Neural progenitor cell (in vitro differentiated cells): ENCODE data around the gene DNAAF2. TPM values are rescaled to one million over a fixed set of nuclear protein-coding genes. Genes with fewer than 3 reads are reported as not detected.

Source experiments
- DNase-seq: peaks from one replicate; pipeline ENCODE4 v3.0.0-alpha.2; 2016; ENCODE audit warnings: low spot score
- H2AFZ ChIP-seq: fragments of 200-600 bp; sonication (generic); replicated peaks from 2 replicates; pipeline ENCODE4 v1.6.1; 2016; ENCODE audit warnings: antibody characterized with exemption
- H3F3A ChIP-seq: fragments of 200-600 bp; sonication (generic); 2 replicates; pipeline ENCODE4 v1.6.1; 2016; ENCODE audit warnings: antibody characterized with exemption, low read depth
- H3K27ac ChIP-seq: fragments of 200-600 bp; sonication (generic); 2 replicates; pipeline ENCODE4 v1.5.1; 2016; ENCODE audit warnings: mild to moderate bottlenecking
- H3K27me3 ChIP-seq: fragments of 200-600 bp; sonication (generic); 2 replicates; pipeline ENCODE4 v1.6.1; 2016; ENCODE audit warnings: mild to moderate bottlenecking, moderate library complexity
- H3K36me3 ChIP-seq: fragments of 200-600 bp; sonication (generic); 2 replicates; pipeline ENCODE4 v1.5.1; 2016
- H3K4me1 ChIP-seq: fragments of 200-600 bp; sonication (generic); 2 replicates; pipeline ENCODE4 v1.6.1; 2016; ENCODE audit warnings: mixed run types
- H3K4me2 ChIP-seq: fragments of 200-600 bp; sonication (generic); 2 replicates; pipeline ENCODE4 v1.6.1; 2016
- H3K4me3 ChIP-seq: fragments of 200-600 bp; sonication (generic); 2 replicates; pipeline ENCODE4 v1.5.1; 2016
- H3K79me2 ChIP-seq: fragments of 200-600 bp; sonication (generic); 2 replicates; pipeline ENCODE4 v1.6.1; 2016; ENCODE audit warnings: low read depth
- H3K9ac ChIP-seq: fragments of 200-600 bp; sonication (generic); 2 replicates; pipeline ENCODE4 v1.6.1; 2016
- H3K9me3 ChIP-seq: fragments of 200-600 bp; sonication (generic); 2 replicates; pipeline ENCODE4 v1.5.1; 2016; ENCODE audit warnings: low read depth
- H4K20me1 ChIP-seq: fragments of 200-600 bp; sonication (generic); 2 replicates; pipeline ENCODE4 v1.6.1; 2016; ENCODE audit warnings: low read depth
- H3K27ac Mint-ChIP-seq: 3 replicates; pipeline ENCODE4 v1.8.0; 2021; ENCODE audit warnings: mixed read lengths
- H3K27me3 Mint-ChIP-seq: 2 replicates; pipeline ENCODE4 v1.8.0; 2022; ENCODE audit warnings: low read depth, mild to moderate bottlenecking, inconsistent platforms, moderate library complexity, mixed read lengths; ENCODE audit not compliant: insufficient read depth
- H3K36me3 Mint-ChIP-seq: 3 replicates; pipeline ENCODE4 v1.8.0; 2021; ENCODE audit warnings: mixed read lengths
- H3K4me1 Mint-ChIP-seq: 3 replicates; pipeline ENCODE4 v1.8.0; 2021; ENCODE audit warnings: mixed read lengths
- H3K4me3 Mint-ChIP-seq: 3 replicates; pipeline ENCODE4 v1.8.0; 2021; ENCODE audit warnings: mild to moderate bottlenecking, moderate library complexity, mixed read lengths
- H3K9me3 Mint-ChIP-seq: 3 replicates; pipeline ENCODE4 v1.8.0; 2020; ENCODE audit warnings: mixed read lengths
- EZH2 ChIP-seq: fragments of 200-600 bp; sonication (generic); IDR thresholded peaks from 2 replicates; pipeline ENCODE4 v1.6.1; 2017; ENCODE audit warnings: antibody characterized with exemption, mild to moderate bottlenecking, moderate library complexity
- EZH2phosphoT487 ChIP-seq: fragments of 200-600 bp; sonication (generic); IDR thresholded peaks from 2 replicates; pipeline ENCODE4 v1.6.1; 2017; ENCODE audit warnings: antibody characterized with exemption
- total RNA-seq: library from RNA; depleted of rRNA; stranded (reverse); fragments of >200 nt; gene quantifications from 2 replicates; pipeline ENCODE4 v1.2.3, GENCODE V29; 2015; ENCODE audit warnings: low replicate concordance
- TF ChIP-seq, protein P1 (sequence below): fragments of 200-600 bp; sonication (generic); IDR thresholded peaks from 2 replicates; pipeline ENCODE4 v1.5.1; 2017; ENCODE audit warnings: antibody characterized with exemption, mild to moderate bottlenecking

The DNAAF2 gene
- total RNA-seq, 1 donor from 2014 or later = 35.1 TPM

DNA sequence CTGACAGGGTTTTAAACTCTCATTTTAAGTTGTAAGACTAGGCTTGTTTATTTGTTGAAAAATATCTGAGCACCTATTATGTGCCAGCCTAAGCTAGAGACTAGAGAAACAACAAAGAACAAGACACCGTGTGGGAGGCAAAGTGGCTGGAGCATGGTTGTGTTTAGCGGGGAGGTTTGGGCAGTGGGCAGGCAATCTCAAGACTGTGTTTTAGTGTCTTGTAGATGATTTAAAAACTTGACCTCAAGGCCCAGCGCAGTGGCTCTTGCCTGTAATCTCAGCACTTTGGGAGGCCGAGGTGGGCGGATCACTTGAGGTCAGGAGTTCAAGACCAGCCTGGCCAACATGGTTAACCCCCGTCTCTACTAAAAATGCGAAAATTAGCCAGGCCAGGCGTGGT is 22.4 kb downstream of the DNAAF2 start:
- H3K27ac Mint-ChIP-seq = no peak overlapping the region
- Histone ChIP-seq H3K27ac (no peak overlapping the region), H3K4me3 (no peak overlapping the region), H3K4me2 (no peak overlapping the region), H3K79me2 (peaks cover 21% of the 10 kb centered on the region), H3F3A (peaks cover 22% of the 10 kb centered on the region), H3K36me3 (no peaks in the 10 kb centered on the region), H2AFZ (no peak overlapping the region), H3K9me3 (no peaks in the 10 kb centered on the region), H3K9ac (no peak overlapping the region), H3K4me1 (no peaks in the 10 kb centered on the region), H4K20me1 (no peaks in the 10 kb centered on the region), H3K27me3 (no peaks in the 10 kb centered on the region)
- no peak overlapping the region for H3K4me3 Mint-ChIP-seq
- H3K36me3 Mint-ChIP-seq = peaks cover 17% of the 10 kb centered on the region
- H3K9me3 Mint-ChIP-seq = no peaks in the 10 kb centered on the region
- no peak for DNase-seq
- TF ChIP-seq, protein P1, sequence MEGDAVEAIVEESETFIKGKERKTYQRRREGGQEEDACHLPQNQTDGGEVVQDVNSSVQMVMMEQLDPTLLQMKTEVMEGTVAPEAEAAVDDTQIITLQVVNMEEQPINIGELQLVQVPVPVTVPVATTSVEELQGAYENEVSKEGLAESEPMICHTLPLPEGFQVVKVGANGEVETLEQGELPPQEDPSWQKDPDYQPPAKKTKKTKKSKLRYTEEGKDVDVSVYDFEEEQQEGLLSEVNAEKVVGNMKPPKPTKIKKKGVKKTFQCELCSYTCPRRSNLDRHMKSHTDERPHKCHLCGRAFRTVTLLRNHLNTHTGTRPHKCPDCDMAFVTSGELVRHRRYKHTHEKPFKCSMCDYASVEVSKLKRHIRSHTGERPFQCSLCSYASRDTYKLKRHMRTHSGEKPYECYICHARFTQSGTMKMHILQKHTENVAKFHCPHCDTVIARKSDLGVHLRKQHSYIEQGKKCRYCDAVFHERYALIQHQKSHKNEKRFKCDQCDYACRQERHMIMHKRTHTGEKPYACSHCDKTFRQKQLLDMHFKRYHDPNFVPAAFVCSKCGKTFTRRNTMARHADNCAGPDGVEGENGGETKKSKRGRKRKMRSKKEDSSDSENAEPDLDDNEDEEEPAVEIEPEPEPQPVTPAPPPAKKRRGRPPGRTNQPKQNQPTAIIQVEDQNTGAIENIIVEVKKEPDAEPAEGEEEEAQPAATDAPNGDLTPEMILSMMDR = no peak
- no peak for TF ChIP-seq EZH2phosphoT487
- no peak for TF ChIP-seq EZH2
- peaks cover 3% of the 10 kb centered on the region for H3K4me1 Mint-ChIP-seq
- no peaks in the 10 kb centered on the region for H3K27me3 Mint-ChIP-seq

GRCh38 chr14:49612251-49612650 is 22.8 kb downstream of the DNAAF2 start:
- no peak overlapping the region for H3K4me3 ChIP-seq
- H3F3A ChIP-seq = peaks cover 19% of the 10 kb centered on the region
- no peak for DNase-seq
- H3K27ac ChIP-seq = no peak overlapping the region
- TF ChIP-seq EZH2phosphoT487 (no peak), EZH2 (no peak)
- TF ChIP-seq, protein P1 = no peak
- no peak overlapping the region for H2AFZ ChIP-seq
- no peak overlapping the region for H3K27ac Mint-ChIP-seq
- no peaks in the 10 kb centered on the region for H3K27me3 Mint-ChIP-seq
- peaks cover 15% of the 10 kb centered on the region for H3K36me3 Mint-ChIP-seq
- H3K79me2 ChIP-seq = peaks cover 17% of the 10 kb centered on the region
- H3K9me3 Mint-ChIP-seq = no peaks in the 10 kb centered on the region
- H4K20me1 ChIP-seq = no peaks in the 10 kb centered on the region
- peaks cover 3% of the 10 kb centered on the region for H3K4me1 Mint-ChIP-seq
- no peak overlapping the region for H3K4me2 ChIP-seq
- H3K27me3 ChIP-seq = no peaks in the 10 kb centered on the region
- peaks cover 3% of the 10 kb centered on the region for H3K36me3 ChIP-seq
- H3K9me3 ChIP-seq = no peaks in the 10 kb centered on the region
- H3K9ac ChIP-seq = no peak overlapping the region
- H3K4me3 Mint-ChIP-seq = no peak overlapping the region
- H3K4me1 ChIP-seq = no peaks in the 10 kb centered on the region

- no peak overlapping the region for H2AFZ ChIP-seq
- no peak overlapping the region for H3K27ac ChIP-seq
- no peaks in the 10 kb centered on the region for H3K9me3 ChIP-seq
- H3K9ac ChIP-seq = no peak overlapping the region
- H4K20me1 ChIP-seq = no peaks in the 10 kb centered on the region
- Mint-ChIP-seq H3K27me3 (no peaks in the 10 kb centered on the region), H3K4me3 (no peak overlapping the region), H3K27ac (no peak overlapping the region), H3K9me3 (no peaks in the 10 kb centered on the region), H3K36me3 (peaks cover 12% of the 10 kb centered on the region), H3K4me1 (peaks cover 1% of the 10 kb centered on the region)
- H3K27me3 ChIP-seq = no peaks in the 10 kb centered on the region
- peaks cover 15% of the 10 kb centered on the region for H3K79me2 ChIP-seq
- no peaks in the 10 kb centered on the region for H3F3A ChIP-seq
- H3K36me3 ChIP-seq = peaks cover 7% of the 10 kb centered on the region
- TF ChIP-seq, protein P1 = no peak
- TF ChIP-seq EZH2 (no peak), EZH2phosphoT487 (no peak)
- DNase-seq = no peak
- no peak overlapping the region for H3K4me3 ChIP-seq
- no peaks in the 10 kb centered on the region for H3K4me1 ChIP-seq
- no peak overlapping the region for H3K4me2 ChIP-seq
Observed at GRCh38 chr14:49607583-49607982, 27.5 kb downstream of the DNAAF2 start.
